ENCODE results near the gene THADA.
"Not testable (repeated sequence)": the region's sequence is repeated elsewhere in the genome, so short reads cannot be mapped to it uniquely, and the experiment has no call there.

Gene THADA

GRCh38 chr2:43454791-43455190, 141.0 kb downstream of the THADA start:
- no peak for DNase-seq (ENCODE audit: low read depth)
- TF ChIP-seq CTCF (conservative IDR thresholded peaks at IDR 0.05; ENCODE audit: low read length), result no peak
- H3K4me3 ChIP-seq (ENCODE audit: low read length), result no peak overlapping the region

DNA sequence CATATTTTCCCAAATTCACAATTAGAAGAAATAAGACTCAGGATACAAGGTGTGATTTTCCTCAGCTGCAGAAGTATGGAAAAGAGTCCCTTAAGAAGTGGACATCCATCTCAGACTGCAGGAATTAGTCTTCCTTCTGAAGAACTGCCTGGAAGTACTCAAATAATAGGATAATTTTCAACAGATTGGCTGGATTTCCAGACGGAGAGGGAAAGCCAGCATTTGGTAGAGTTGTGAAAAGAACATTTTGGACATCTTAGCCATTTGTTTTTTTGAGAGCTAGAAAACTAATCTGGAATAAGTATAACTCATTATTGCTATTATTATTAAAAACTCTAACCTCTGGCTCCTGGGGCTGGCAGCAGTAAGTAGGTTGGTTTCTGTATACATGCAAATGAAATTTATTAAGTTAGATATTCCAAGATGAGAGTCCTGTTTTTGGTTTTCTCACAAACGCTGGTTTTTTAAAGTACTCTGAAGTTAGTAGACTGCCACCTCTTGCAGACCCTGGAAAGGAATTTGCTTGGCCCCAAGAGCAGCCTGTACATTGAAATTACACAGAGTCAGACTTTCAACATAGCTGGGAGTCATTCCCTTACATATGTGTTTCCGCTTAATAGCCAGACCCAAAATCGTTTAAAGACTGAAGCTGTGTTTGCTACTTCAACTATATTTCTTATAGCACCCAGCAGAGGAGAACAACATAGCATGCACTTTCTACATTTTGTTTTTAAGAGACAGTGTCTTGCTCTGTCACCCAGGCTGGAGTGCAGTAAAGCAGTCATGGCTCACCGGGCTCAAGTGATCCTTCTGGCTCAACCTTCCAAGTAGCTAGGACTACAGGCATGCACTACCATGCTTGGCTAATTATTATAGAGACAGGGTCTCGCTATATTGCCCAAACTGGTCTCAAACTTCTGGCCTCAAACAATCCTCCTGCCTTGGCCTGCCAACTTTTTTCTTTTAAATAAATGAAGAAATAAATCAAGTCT, 142.4 kb downstream of the THADA start:
- no peak overlapping the region for H3K4me3 ChIP-seq (ENCODE audit: low read length)
- no peak for TF ChIP-seq CTCF (conservative IDR thresholded peaks at IDR 0.05; ENCODE audit: low read length)
- no peak for DNase-seq (ENCODE audit: low read depth)

DNA sequence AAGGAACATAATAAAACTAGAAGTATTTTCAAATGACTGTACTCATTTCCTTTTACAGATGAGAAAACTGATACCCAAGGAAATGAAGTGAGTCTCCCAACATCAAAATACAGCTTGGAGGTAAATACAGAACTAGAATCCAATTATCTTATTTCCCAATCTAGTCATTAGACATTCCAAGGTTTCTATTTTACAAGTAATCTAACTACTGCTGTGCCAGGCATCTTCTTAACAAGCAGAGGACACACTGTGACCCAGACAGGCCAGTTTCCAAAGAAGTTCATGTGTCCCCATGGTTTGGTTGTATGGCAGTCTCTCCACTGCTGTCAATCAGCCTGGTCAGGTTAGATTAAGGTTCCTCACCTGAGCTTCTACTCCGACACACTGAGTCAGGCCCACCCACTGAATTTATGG, 143.5 kb downstream of the THADA start:
- H3K4me3 ChIP-seq (ENCODE audit: low read length), result no peak overlapping the region
- TF ChIP-seq CTCF (conservative IDR thresholded peaks at IDR 0.05; ENCODE audit: low read length), result no peak
- DNase-seq (ENCODE audit: low read depth), result no peak

GRCh38 chr2:43450617-43451016, 145.2 kb downstream of the THADA start:
- no peak overlapping the region for H3K4me3 ChIP-seq (ENCODE audit: low read length)
- DNase-seq (ENCODE audit: low read depth), result no peak
- no peak for TF ChIP-seq CTCF (conservative IDR thresholded peaks at IDR 0.05; ENCODE audit: low read length)

GRCh38 chr2:43448822-43449110, 147.1 kb downstream of the THADA start:
- H3K4me3 ChIP-seq (ENCODE audit: low read length), result no peak overlapping the region
- no peak for TF ChIP-seq CTCF (conservative IDR thresholded peaks at IDR 0.05; ENCODE audit: low read length)
- no peak for DNase-seq (ENCODE audit: low read depth)

DNA sequence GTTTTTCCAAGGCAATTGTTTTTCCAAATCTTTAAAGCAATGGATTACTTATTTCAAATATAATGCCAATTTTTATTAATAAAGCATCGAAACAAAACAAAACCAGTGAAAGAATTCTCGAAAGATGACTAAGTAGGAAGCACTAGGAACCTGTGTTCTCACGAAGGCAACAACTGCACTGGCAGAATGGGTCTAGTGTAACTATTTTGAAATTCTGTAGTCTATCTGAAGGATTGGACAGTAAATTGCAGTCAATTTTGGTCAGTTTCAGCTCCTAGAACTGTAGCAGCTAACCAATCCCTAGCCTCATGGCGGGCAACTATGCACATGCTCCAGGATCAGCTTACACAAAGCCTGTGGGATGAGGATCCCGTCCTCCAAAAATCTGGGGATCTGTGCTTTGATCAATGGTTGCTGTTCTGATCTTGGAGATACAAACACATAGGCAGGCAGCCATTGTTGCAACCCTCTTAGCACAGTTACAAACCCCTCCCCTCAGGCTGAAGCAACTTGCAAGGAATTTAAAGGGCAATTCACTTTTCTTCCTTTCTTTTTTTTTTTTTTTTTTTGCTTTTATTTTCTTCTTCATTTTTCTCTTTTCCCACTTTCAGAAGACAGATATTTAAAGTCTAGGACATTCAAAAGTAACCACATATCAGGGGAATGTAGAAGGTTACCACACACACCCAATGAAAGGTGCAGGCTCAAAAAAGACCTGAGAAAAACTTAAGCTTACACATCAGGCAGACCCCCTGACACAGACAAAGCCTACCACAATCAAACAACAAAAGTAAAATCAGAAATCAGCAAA, 147.6 kb downstream of the THADA start:
- H3K4me3 ChIP-seq (ENCODE audit: low read length), result no peak overlapping the region
- no peak for TF ChIP-seq CTCF (conservative IDR thresholded peaks at IDR 0.05; ENCODE audit: low read length)
- no peak for DNase-seq (ENCODE audit: low read depth)

DNA sequence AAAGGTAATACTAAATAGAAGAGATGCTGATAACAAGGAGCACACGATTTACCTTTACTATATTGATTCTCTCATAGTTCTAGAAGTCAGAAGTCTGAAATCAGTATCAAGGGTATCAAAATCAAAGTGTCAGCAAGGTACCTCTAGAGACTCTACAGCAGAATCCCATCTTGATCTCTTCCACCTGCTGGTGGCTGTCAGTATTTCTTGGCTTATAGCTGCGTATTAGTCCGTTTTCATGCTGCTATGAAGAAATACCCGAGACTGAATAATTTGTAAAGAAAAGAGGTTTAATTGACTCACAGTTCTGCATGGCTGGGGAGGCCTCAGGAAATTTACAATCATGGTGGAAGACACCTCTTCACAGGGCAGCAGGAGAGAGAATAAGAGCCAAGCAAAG, 149.1 kb downstream of the THADA start:
- not testable (repeated sequence) for DNase-seq (ENCODE audit: low read depth); H3K4me3 ChIP-seq (ENCODE audit: low read length)

Data from AG10803 (cell line).